Vagina (tissue), 2 donors: ENCODE results near the gene NRXN3.

Experiments used
- CTCF ChIP-seq, 3 experiments: fragments of 450-650 bp in 2 of 3; fragments of 200-600 bp in 1 of 3; sonication (generic) in 1 of 3; IDR thresholded peaks; one replicate each; pipeline ENCODE4 v1.5.1; 2017 to 2019; ENCODE audit warnings: antibody characterized with exemption in 3 of 3, mild to moderate bottlenecking in 2 of 3, moderate library complexity in 2 of 3
- POLR2A ChIP-seq, 2 donors: fragments of 450-650 bp; IDR thresholded peaks; one replicate each; pipeline ENCODE4 v1.6.1; 2017; ENCODE audit warnings: antibody characterized with exemption in 2 of 2, mild to moderate bottlenecking in 2 of 2, moderate library complexity in 2 of 2
- POLR2AphosphoS5 ChIP-seq, 2 donors: sonication (generic); formaldehyde crosslinking; IDR thresholded peaks; one replicate each; pipeline ENCODE4 v1.9.0; 2017; ENCODE audit warnings: antibody characterized with exemption in 2 of 2, mild to moderate bottlenecking in 2 of 2, low read depth in 1 of 2; ENCODE audit not compliant: insufficient read depth in 1 of 2

- TF ChIP-seq CTCF (IDR thresholded peaks at IDR 0.05), result no peak
- TF ChIP-seq POLR2AphosphoS5 (IDR thresholded peaks at IDR 0.05; ENCODE audit: insufficient read depth in 1 of 2, low read depth in 1 of 2), result no peak
- no peak for TF ChIP-seq POLR2A (IDR thresholded peaks at IDR 0.05)
These were observed 1200.8 kb downstream of the NRXN3 start for GRCh38 chr14:79370969-79371368.
